T-helper 1 cell treated with Interleukin-12 subunit alpha and Interleukin-12 subunit beta and Interleukin-4 antibody, amounts not matched to agents 30 μg/mL and 1 μg/mL, for 36 hours (primary cell): ENCODE measurements around the gene MAD1L1.
"Not testable (repeated sequence)": the region's sequence is repeated elsewhere in the genome, so short reads cannot be mapped to it uniquely, and the experiment has no call there.

Source experiments
- H3K27ac Mint-ChIP-seq: one replicate; pipeline ENCODE4 v1.8.0; 2021; ENCODE audit warnings: mild to moderate bottlenecking, mixed read lengths
- H3K27me3 Mint-ChIP-seq: one replicate; pipeline ENCODE4 v1.8.0; 2021; ENCODE audit warnings: low read depth, mixed read lengths
- H3K36me3 Mint-ChIP-seq: one replicate; pipeline ENCODE4 v1.8.0; 2021; ENCODE audit warnings: low read depth, mixed read lengths
- H3K4me1 Mint-ChIP-seq: one replicate; pipeline ENCODE4 v1.8.0; 2021; ENCODE audit warnings: low read depth, mixed read lengths
- H3K4me3 Mint-ChIP-seq: one replicate; pipeline ENCODE4 v1.8.0; 2021; ENCODE audit warnings: mild to moderate bottlenecking, moderate library complexity, mixed read lengths
- H3K9me3 Mint-ChIP-seq: one replicate; pipeline ENCODE4 v1.8.0; 2021; ENCODE audit warnings: mixed read lengths

MAD1L1 gene

DNA sequence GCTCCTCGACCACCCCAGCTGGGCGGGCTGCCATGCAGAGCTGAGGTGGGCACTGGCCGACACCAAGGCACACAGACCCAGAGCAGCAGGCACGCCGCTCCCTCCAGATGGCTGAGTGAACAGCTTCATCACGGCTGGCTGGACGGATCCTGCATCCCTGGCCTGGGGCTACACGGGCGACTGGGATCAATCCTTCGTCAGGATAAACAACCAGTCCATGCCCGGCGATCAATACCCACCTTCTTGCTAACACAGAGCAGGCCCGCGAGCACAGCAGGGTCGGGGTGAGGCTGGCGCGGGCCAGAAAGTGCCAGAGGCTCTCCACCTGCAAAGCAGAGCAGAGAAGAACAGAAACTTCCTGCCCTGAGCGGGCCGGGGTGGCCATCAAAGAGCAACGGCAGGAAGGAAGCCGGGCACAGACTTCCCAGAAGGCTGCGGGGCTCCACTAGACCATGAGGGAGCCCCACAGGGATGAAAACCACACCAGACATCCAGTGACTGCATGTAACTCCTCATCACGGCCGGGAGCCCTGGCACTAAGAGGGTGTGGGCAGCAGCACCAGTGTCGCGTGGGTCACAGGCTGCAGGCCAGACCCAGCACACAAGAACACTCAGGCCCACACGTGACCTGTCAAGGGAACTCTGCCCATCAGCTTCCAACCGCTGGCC, 166.4 kb downstream of the MAD1L1 start:
- H3K4me3 Mint-ChIP-seq = no peak overlapping the region
- H3K27ac Mint-ChIP-seq = peak overlapping the region; percentile 34
- peaks cover 5% of the 10 kb centered on the region for H3K36me3 Mint-ChIP-seq
- H3K9me3 Mint-ChIP-seq = no peaks in the 10 kb centered on the region
- H3K27me3 Mint-ChIP-seq = no peaks in the 10 kb centered on the region
- peaks cover 4% of the 10 kb centered on the region for H3K4me1 Mint-ChIP-seq

DNA sequence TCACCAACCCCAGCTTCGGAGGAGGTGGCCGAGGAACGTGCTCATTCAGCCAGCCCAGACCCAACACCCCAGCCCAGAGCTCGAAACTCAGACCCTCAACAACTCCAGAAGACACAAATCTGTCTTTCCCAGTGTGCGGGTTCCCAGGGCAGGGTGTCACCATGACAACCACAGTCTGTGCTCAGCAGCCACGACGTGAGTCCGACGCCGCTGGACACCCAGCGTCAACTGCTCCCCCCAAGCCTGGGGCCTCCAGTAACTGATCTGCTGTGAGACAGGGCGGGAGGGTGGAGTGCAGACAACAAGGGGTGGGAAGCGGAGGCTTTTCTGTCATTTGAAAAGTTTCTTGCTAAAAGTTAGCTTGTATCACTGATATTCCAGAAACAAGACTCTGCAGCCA, 167.2 kb downstream of the MAD1L1 start:
- Mint-ChIP-seq H3K4me3 (no peak overlapping the region), H3K36me3 (peaks cover 8% of the 10 kb centered on the region), H3K4me1 (peaks cover 4% of the 10 kb centered on the region), H3K27ac (no peak overlapping the region), H3K9me3 (peaks cover 4% of the 10 kb centered on the region), H3K27me3 (no peaks in the 10 kb centered on the region)

DNA sequence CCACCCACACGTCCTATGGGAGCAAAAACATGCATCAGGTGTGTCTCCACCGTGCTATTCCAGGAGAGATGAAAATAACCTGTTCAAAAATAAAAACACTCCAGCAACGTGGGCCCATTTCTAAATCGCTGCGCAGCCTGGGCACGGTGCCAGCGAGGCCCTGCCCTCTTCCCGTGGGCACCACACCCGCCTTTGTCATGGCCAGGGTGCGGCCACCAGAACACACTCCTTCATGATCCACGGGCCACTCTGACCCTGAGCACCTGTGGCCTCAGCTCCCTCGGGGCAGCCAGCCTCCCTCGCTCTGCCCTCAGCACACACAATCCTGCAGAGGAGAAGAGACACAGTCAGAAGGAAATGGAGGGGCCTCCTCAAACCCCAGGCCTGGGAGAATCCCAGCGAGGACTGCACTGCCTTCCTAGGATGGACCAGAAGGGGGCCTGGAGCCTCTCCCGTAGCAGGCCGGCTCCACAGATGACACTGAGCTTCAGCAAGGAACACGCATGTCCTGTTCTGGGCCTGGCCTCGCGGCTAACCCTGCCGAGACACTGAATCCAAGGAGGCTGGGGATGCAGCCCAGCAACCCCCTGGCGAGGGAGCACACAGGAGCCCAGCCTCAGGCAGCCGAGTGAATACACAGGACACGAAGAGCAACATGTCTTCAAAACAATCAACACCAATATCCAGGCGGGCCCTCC, 169.0 kb downstream of the MAD1L1 start:
- Mint-ChIP-seq H3K9me3 (peaks cover 15% of the 10 kb centered on the region), H3K27ac (no peak overlapping the region), H3K27me3 (no peaks in the 10 kb centered on the region), H3K36me3 (peaks cover 18% of the 10 kb centered on the region), H3K4me3 (no peak overlapping the region), H3K4me1 (peaks cover 4% of the 10 kb centered on the region)

DNA sequence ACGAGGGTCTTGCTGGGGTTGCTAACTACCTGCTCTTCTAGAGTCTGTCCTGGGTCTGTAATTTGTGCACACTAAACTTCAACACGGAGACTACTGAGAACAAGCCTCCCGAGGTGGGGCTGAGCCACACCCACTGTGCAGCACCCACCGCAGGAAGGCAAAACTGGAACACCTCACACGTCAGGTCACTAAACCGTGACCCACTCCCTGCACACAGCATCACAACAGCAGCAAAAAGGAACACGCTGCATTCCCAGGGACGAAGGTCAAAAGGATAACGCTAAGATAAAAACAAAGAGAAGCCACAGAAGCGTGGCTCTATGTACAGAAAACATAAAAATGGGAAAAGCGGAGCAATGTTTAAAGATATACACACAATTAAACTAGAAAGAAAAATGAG, 170.1 kb downstream of the MAD1L1 start:
- H3K36me3 Mint-ChIP-seq = peaks cover 19% of the 10 kb centered on the region
- H3K4me1 Mint-ChIP-seq = peaks cover 4% of the 10 kb centered on the region
- peaks cover 15% of the 10 kb centered on the region for H3K9me3 Mint-ChIP-seq
- no peak overlapping the region for H3K4me3 Mint-ChIP-seq
- H3K27ac Mint-ChIP-seq = no peak overlapping the region
- no peaks in the 10 kb centered on the region for H3K27me3 Mint-ChIP-seq

DNA sequence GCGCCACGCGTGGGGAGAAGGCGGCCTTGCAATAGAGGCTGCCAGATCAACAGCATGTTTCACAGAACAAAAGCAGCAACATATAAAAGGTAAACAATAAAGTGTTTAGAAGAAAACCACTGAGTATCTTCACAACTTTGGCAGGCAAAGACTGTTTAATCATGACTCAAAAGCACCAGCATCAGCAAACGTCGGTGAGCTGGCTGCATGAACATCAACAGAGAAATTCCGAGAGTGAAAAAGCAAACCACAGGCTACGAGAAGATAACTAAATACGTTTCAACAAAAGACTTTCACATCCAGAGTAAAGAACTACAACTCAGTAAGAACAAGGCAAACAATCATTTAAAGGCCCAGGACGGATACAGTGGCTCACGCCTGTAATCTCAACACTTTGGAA, 172.0 kb downstream of the MAD1L1 start:
- Mint-ChIP-seq H3K27me3 (no peaks in the 10 kb centered on the region), H3K27ac (no peak overlapping the region)

DNA sequence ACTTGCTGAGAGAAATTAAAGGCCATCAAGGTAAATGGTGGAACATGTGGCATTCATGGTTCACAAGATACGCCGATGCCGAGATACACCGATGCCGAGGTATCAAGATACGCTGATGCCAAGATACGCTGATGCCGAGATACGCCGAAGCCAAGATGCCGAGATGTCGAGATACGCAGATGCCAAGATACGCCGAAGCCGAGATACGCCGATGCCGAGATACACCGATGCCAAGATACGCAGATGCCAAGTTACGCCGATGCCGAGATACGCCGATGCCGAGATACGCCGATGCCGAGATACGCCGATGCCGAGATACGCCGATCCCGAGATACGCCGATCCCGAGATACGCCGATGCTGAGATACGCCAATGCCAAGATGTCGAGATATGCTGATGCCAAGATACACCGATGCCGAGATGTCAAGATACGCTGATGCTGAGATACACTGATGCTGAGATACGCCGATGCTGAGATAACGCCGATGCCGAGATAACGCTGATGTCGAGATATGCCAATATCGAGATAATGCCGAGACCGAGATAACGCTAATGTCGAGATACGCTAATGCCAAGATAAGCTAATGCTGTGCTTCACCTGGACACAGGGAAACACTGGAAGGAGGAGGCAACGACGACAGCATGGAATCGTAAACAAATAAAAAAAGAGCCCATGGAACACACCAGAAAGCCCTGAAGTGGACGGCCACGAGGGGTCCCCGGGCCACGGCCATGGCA, 172.6 kb downstream of the MAD1L1 start:
- no peaks in the 10 kb centered on the region for H3K4me1 Mint-ChIP-seq
- peaks cover 19% of the 10 kb centered on the region for H3K36me3 Mint-ChIP-seq
- no peak overlapping the region for H3K27ac Mint-ChIP-seq
- H3K27me3 Mint-ChIP-seq = no peaks in the 10 kb centered on the region
- H3K9me3 Mint-ChIP-seq = peaks cover 15% of the 10 kb centered on the region
- H3K4me3 Mint-ChIP-seq = no peak overlapping the region

More for the DNA sequence above, 172.0 kb downstream of the MAD1L1 start:
- no peak overlapping the region for H3K4me3 Mint-ChIP-seq
- peaks cover 15% of the 10 kb centered on the region for H3K9me3 Mint-ChIP-seq
- peaks cover 19% of the 10 kb centered on the region for H3K36me3 Mint-ChIP-seq
- no peaks in the 10 kb centered on the region for H3K4me1 Mint-ChIP-seq

DNA sequence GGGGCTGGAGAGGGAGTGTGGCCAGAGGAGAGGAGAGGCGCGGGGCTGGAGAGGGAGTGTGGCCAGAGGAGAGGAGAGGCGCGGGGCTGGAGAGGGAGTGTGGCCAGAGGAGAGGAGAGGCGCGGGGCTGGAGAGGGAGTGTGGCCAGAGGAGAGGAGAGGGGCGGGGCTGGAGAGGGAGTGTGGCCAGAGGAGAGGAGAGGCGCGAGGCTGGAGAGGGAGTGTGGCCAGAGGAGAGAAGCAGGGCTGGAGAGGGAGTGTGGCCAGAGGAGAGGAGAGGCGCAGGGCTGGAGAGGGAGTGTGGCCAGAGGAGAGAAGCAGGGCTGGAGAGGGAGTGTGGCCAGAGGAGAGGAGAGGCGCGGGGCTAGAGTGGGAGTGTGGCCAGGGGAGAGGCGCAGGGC, 174.5 kb downstream of the MAD1L1 start:
- not testable (repeated sequence) for H3K27me3 Mint-ChIP-seq, H3K4me3 Mint-ChIP-seq, H3K27ac Mint-ChIP-seq, H3K4me1 Mint-ChIP-seq
- peaks cover 18% of the 10 kb centered on the region for H3K36me3 Mint-ChIP-seq
- H3K9me3 Mint-ChIP-seq = peaks cover 15% of the 10 kb centered on the region

DNA sequence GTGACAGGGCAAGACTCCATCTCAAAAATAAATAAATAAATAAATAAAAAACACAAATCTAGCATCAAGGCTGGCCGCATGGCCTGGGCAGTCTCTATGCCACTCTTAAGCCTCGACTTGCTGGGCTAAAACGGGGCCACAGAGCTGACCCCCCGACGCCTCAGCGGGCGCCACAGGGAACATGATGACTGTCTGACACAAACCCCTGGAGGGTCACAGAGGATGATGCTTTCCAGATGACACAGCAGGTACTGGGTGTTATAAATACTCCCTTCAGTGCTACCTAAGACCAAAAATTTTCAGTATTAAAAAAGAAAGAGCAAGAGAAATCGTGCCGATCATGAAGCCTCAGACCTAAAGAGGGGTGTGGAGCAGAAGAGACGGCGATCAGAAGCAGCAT, 176.8 kb downstream of the MAD1L1 start:
- Mint-ChIP-seq H3K27ac (no peak overlapping the region), H3K9me3 (peaks cover 15% of the 10 kb centered on the region), H3K27me3 (no peaks in the 10 kb centered on the region), H3K4me3 (no peak overlapping the region), H3K4me1 (no peaks in the 10 kb centered on the region), H3K36me3 (peaks cover 15% of the 10 kb centered on the region)

DNA sequence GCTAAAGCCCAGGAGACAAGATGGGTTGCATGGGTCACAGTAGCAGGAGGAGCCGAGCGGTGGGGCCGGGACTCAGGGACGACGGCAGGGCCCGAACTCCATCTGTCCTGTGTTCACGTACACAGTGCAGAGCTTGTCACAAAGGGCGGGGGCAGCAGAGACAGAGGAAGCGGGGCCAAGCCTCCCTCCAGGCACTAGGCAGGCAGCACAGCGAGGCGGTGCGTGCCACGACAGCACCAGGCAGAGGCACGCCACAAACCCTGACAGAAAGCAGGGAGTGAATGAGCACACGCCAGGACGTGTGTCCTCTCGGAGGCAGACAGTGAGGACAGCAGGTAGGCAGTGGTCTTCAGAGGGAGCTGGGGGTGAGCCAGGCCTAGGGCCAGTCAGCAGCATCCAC, 177.8 kb downstream of the MAD1L1 start:
- Mint-ChIP-seq H3K9me3 (peaks cover 5% of the 10 kb centered on the region), H3K27me3 (no peaks in the 10 kb centered on the region), H3K4me3 (no peak overlapping the region), H3K27ac (no peak overlapping the region), H3K4me1 (no peaks in the 10 kb centered on the region), H3K36me3 (peaks cover 6% of the 10 kb centered on the region)

DNA sequence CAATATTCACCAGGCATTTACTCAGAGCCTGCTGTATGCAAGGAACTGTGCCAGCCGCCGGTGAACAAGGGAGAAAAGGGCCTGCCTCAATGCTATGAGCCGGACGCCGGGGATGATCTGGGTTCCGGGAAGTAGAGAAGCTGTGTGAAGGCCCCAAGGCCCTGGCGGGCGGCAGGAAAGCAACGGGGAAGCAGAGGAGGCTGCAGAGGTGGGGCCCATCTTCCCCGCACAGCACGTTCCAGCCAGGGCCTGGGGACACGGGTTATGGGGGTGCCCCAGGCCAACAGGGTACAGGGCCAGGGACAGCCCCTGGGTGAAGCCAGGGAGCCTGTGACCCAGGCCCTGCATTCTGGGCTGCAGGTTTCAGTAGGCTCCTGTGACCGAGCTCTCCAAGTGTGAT, 179.3 kb downstream of the MAD1L1 start:
- no peaks in the 10 kb centered on the region for H3K27me3 Mint-ChIP-seq
- peaks cover 1% of the 10 kb centered on the region for H3K36me3 Mint-ChIP-seq
- no peak overlapping the region for H3K4me3 Mint-ChIP-seq
- no peaks in the 10 kb centered on the region for H3K9me3 Mint-ChIP-seq
- no peak overlapping the region for H3K27ac Mint-ChIP-seq
- no peaks in the 10 kb centered on the region for H3K4me1 Mint-ChIP-seq

DNA sequence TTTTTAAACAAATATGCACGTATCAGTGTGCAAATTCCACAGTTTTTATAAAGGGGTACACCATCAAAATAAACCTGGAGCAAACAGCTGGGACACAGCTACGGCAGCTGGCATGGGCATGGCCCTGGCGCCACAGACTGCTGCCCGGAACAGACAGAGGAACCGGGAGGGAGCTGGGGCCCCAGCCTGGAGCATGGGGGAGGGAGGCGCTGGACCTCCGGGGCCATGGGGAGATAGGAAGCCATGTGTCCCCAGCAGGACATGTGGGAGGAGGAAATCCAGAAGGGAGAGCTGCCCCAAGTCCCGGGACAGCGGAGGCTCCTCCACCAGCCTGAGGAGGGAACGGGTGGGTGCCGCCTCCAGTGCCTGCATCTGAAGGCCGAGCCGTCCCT, 180.1 kb downstream of the MAD1L1 start:
- no peaks in the 10 kb centered on the region for H3K27me3 Mint-ChIP-seq
- no peaks in the 10 kb centered on the region for H3K9me3 Mint-ChIP-seq
- H3K36me3 Mint-ChIP-seq = peaks cover under 1% of the 10 kb centered on the region
- no peaks in the 10 kb centered on the region for H3K4me1 Mint-ChIP-seq
- H3K4me3 Mint-ChIP-seq = no peak overlapping the region
- H3K27ac Mint-ChIP-seq = no peak overlapping the region

DNA sequence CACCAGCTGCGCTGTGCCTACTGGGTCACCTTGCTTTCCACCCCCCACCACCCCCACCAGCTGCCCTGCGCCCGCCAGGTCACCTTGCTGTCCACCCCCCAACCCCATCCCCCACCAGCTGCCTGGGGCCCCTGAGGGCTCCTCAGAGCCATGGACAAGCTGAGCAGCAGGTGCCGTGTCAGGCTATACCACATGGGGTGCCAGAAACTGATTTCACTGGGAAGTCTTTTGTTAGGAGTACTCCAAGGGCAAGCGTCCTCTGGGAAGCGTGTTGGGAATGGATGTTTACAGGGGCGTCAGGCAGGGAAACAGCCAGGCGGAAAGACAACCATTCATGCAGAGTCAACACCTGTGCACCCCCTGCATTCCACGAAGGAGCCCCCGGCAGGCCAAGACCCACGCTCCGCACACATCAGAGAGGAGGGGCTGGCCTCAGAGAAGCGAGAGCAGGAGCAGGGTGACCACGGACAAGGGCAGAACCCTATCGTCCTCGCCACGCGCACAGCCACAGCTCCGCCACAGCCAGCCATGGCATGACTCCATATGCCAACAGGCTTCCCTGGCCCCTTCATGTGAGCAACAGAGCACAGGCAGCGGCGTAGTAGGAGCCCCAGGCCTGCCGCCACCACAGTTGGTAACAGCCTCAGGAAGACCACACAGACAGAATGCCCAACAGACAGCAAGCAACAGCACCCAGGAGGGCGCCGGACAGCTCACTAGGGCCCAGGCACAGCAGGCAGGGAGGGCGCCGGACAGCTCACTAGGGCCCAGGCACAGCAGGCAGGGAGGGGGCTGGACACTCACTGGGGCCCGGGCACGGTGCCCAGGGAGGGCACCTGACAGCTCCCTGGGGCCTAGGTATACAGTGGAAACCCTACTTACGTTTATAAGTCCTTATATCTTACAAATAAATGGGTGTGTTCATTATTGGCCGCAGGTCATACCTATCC, 180.8 kb downstream of the MAD1L1 start:
- Mint-ChIP-seq H3K9me3 (no peaks in the 10 kb centered on the region), H3K4me1 (no peaks in the 10 kb centered on the region), H3K4me3 (no peak overlapping the region), H3K36me3 (no peaks in the 10 kb centered on the region), H3K27ac (no peak overlapping the region), H3K27me3 (no peaks in the 10 kb centered on the region)

DNA sequence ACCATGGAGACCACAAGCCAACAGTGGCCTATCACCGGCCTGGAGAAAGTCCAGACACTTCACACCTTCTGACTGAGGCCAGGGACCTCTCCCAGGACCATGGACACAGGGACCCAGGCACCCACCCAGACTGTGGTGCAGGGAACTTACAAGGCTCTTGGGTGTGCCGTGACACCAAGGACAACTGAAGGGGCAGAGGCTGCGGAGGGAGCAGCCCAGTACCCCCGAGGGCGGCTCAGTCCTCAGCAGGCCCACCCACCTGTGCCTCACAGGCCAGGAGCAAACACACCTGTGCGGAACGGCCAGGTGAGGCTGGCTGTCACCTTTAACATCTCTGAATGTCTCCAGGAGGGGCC, 182.3 kb downstream of the MAD1L1 start:
- no peaks in the 10 kb centered on the region for H3K36me3 Mint-ChIP-seq
- H3K4me1 Mint-ChIP-seq = no peaks in the 10 kb centered on the region
- no peak overlapping the region for H3K27ac Mint-ChIP-seq
- H3K9me3 Mint-ChIP-seq = no peaks in the 10 kb centered on the region
- no peaks in the 10 kb centered on the region for H3K27me3 Mint-ChIP-seq
- no peak overlapping the region for H3K4me3 Mint-ChIP-seq

DNA sequence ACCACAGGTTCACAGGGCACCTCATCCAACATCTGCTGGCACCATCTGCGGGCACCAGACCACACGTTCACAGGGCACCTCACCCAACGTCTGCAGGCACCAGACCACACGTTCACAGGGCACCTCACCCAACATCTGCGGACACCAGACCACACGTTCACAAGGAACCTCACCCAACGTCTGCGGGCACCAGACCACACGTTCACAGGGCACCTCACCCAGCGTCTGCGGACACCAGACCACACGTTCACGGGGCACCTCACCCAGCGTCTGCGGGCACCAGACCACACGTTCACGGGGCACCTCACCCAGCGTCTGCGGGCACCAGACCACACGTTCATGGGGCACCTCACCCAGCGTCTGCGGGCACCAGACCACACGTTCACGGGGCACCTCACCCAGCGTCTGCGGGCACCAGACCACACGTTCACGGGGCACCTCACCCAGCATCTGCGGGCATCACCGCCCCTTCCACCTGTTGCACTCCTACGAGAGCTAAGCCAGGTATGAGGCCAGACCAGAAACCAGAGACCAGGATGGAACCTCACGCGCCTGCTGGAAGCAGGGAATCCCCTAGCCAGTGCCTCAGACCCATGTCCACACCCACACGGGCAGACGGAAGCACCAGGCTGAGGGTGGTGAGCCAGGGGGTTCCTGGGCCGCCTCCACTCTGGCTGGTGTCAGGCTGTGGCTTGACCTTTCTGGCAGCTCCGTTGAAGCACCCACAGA, 182.8 kb downstream of the MAD1L1 start:
- Mint-ChIP-seq H3K4me3 (no peak overlapping the region), H3K36me3 (no peaks in the 10 kb centered on the region), H3K4me1 (no peaks in the 10 kb centered on the region), H3K9me3 (no peaks in the 10 kb centered on the region), H3K27ac (no peak overlapping the region), H3K27me3 (no peaks in the 10 kb centered on the region)
